ENCODE results near the gene UBR4.

Gene UBR4

GRCh38 chr1:19163261-19163660 is 46.8 kb downstream of the UBR4 start:
- no peak for DNase-seq (ENCODE audit: low spot score)
- Mint-ChIP-seq H3K4me1 (ENCODE audit: low read depth) (no peaks in the 10 kb centered on the region), H3K27ac (no peak overlapping the region), H3K4me3 (no peak overlapping the region), H3K27me3 (ENCODE audit: low read depth) (no peaks in the 10 kb centered on the region), H3K36me3 (ENCODE audit: low read depth) (peaks cover 72% of the 10 kb centered on the region), H3K9me3 (no peaks in the 10 kb centered on the region)

- Mint-ChIP-seq H3K36me3 (ENCODE audit: low read depth) (peaks cover 75% of the 10 kb centered on the region), H3K4me1 (ENCODE audit: low read depth) (peaks cover 4% of the 10 kb centered on the region), H3K27me3 (ENCODE audit: low read depth) (no peaks in the 10 kb centered on the region), H3K4me3 (no peak overlapping the region), H3K27ac (no peak overlapping the region), H3K9me3 (no peaks in the 10 kb centered on the region)
- no peak for DNase-seq (ENCODE audit: low spot score)
These were observed 49.2 kb downstream of the UBR4 start for GRCh38 chr1:19160831-19161230.

- Mint-ChIP-seq H3K36me3 (ENCODE audit: low read depth) (peaks cover 80% of the 10 kb centered on the region), H3K27me3 (ENCODE audit: low read depth) (no peaks in the 10 kb centered on the region), H3K9me3 (no peaks in the 10 kb centered on the region), H3K27ac (no peak overlapping the region), H3K4me1 (ENCODE audit: low read depth) (peaks cover 4% of the 10 kb centered on the region), H3K4me3 (no peak overlapping the region)
- DNase-seq (ENCODE audit: low spot score), result no peak
These were observed 52.4 kb downstream of the UBR4 start for GRCh38 chr1:19157653-19158052.

GRCh38 chr1:19156676-19157075 is 53.4 kb downstream of the UBR4 start:
- Mint-ChIP-seq H3K36me3 (ENCODE audit: low read depth) (peaks cover 82% of the 10 kb centered on the region), H3K27ac (no peak overlapping the region), H3K27me3 (ENCODE audit: low read depth) (no peaks in the 10 kb centered on the region), H3K9me3 (no peaks in the 10 kb centered on the region), H3K4me3 (no peak overlapping the region), H3K4me1 (ENCODE audit: low read depth) (peaks cover 4% of the 10 kb centered on the region)
- no peak for DNase-seq (ENCODE audit: low spot score)

GRCh38 chr1:19154876-19155275 is 55.2 kb downstream of the UBR4 start:
- Mint-ChIP-seq H3K4me1 (ENCODE audit: low read depth) (peaks cover 4% of the 10 kb centered on the region), H3K27ac (no peak overlapping the region), H3K4me3 (no peak overlapping the region), H3K36me3 (ENCODE audit: low read depth) (peaks cover 80% of the 10 kb centered on the region), H3K27me3 (ENCODE audit: low read depth) (no peaks in the 10 kb centered on the region), H3K9me3 (no peaks in the 10 kb centered on the region)
- DNase-seq (ENCODE audit: low spot score), result no peak

- Mint-ChIP-seq H3K4me1 (ENCODE audit: low read depth) (peaks cover 4% of the 10 kb centered on the region), H3K27ac (no peak overlapping the region), H3K4me3 (no peak overlapping the region), H3K27me3 (ENCODE audit: low read depth) (no peaks in the 10 kb centered on the region), H3K36me3 (ENCODE audit: low read depth) (peaks cover 89% of the 10 kb centered on the region), H3K9me3 (no peaks in the 10 kb centered on the region)
- no peak for DNase-seq (ENCODE audit: low spot score)
These were observed 56.9 kb downstream of the UBR4 start for GRCh38 chr1:19153169-19153568.

GRCh38 chr1:19151537-19151936 is 58.5 kb downstream of the UBR4 start:
- Mint-ChIP-seq H3K36me3 (ENCODE audit: low read depth) (peaks cover 91% of the 10 kb centered on the region), H3K9me3 (no peaks in the 10 kb centered on the region), H3K27me3 (ENCODE audit: low read depth) (no peaks in the 10 kb centered on the region), H3K4me1 (ENCODE audit: low read depth) (peaks cover 2% of the 10 kb centered on the region), H3K4me3 (no peak overlapping the region), H3K27ac (no peak overlapping the region)
- DNase-seq (ENCODE audit: low spot score), result no peak

GRCh38 chr1:19149736-19150135 is 60.3 kb downstream of the UBR4 start:
- Mint-ChIP-seq H3K27ac (no peak overlapping the region), H3K4me3 (no peak overlapping the region), H3K9me3 (no peaks in the 10 kb centered on the region), H3K36me3 (ENCODE audit: low read depth) (peaks cover 91% of the 10 kb centered on the region), H3K4me1 (ENCODE audit: low read depth) (no peaks in the 10 kb centered on the region), H3K27me3 (ENCODE audit: low read depth) (no peaks in the 10 kb centered on the region)
- no peak for DNase-seq (ENCODE audit: low spot score)

- peaks cover 77% of the 10 kb centered on the region for H3K36me3 Mint-ChIP-seq (ENCODE audit: low read depth)
- no peaks in the 10 kb centered on the region for H3K4me1 Mint-ChIP-seq (ENCODE audit: low read depth)
- peaks cover 4% of the 10 kb centered on the region for H3K9me3 Mint-ChIP-seq
- H3K27ac Mint-ChIP-seq, result no peak overlapping the region
- no peaks in the 10 kb centered on the region for H3K27me3 Mint-ChIP-seq (ENCODE audit: low read depth)
- no peak for DNase-seq (ENCODE audit: low spot score)
- no peak overlapping the region for H3K4me3 Mint-ChIP-seq
These were observed 69.6 kb downstream of the UBR4 start for GRCh38 chr1:19140465-19140864.

GRCh38 chr1:19139711-19140110 is 70.4 kb downstream of the UBR4 start:
- Mint-ChIP-seq H3K4me1 (ENCODE audit: low read depth) (no peaks in the 10 kb centered on the region), H3K9me3 (peaks cover 11% of the 10 kb centered on the region), H3K27me3 (ENCODE audit: low read depth) (no peaks in the 10 kb centered on the region), H3K36me3 (ENCODE audit: low read depth) (peaks cover 77% of the 10 kb centered on the region), H3K27ac (no peak overlapping the region), H3K4me3 (no peak overlapping the region)
- no peak for DNase-seq (ENCODE audit: low spot score)

- no peak for DNase-seq (ENCODE audit: low spot score)
- H3K27ac Mint-ChIP-seq, result no peak overlapping the region
- peaks cover 77% of the 10 kb centered on the region for H3K36me3 Mint-ChIP-seq (ENCODE audit: low read depth)
- no peaks in the 10 kb centered on the region for H3K4me1 Mint-ChIP-seq (ENCODE audit: low read depth)
- H3K4me3 Mint-ChIP-seq, result no peak overlapping the region
- H3K9me3 Mint-ChIP-seq, result peaks cover 14% of the 10 kb centered on the region
- H3K27me3 Mint-ChIP-seq (ENCODE audit: low read depth), result no peaks in the 10 kb centered on the region
These were observed 71.0 kb downstream of the UBR4 start for GRCh38 chr1:19138958-19139581.

GRCh38 chr1:19138331-19138730 is 71.7 kb downstream of the UBR4 start:
- Mint-ChIP-seq H3K9me3 (peaks cover 16% of the 10 kb centered on the region), H3K4me1 (ENCODE audit: low read depth) (no peaks in the 10 kb centered on the region), H3K27me3 (ENCODE audit: low read depth) (no peaks in the 10 kb centered on the region), H3K4me3 (no peak overlapping the region), H3K36me3 (ENCODE audit: low read depth) (peaks cover 75% of the 10 kb centered on the region), H3K27ac (no peak overlapping the region)
- DNase-seq (ENCODE audit: low spot score), result no peak

- H3K27ac Mint-ChIP-seq, result no peak overlapping the region
- no peaks in the 10 kb centered on the region for H3K4me1 Mint-ChIP-seq (ENCODE audit: low read depth)
- H3K36me3 Mint-ChIP-seq (ENCODE audit: low read depth), result peaks cover 80% of the 10 kb centered on the region
- H3K27me3 Mint-ChIP-seq (ENCODE audit: low read depth), result no peaks in the 10 kb centered on the region
- no peak overlapping the region for H3K4me3 Mint-ChIP-seq
- DNase-seq (ENCODE audit: low spot score), result no peak
- peaks cover 24% of the 10 kb centered on the region for H3K9me3 Mint-ChIP-seq
These were observed 72.9 kb downstream of the UBR4 start for GRCh38 chr1:19137158-19137557.

GRCh38 chr1:19133360-19133759 is 76.7 kb downstream of the UBR4 start:
- no peak for DNase-seq (ENCODE audit: low spot score)
- no peak overlapping the region for H3K27ac Mint-ChIP-seq
- peaks cover 77% of the 10 kb centered on the region for H3K36me3 Mint-ChIP-seq (ENCODE audit: low read depth)
- no peaks in the 10 kb centered on the region for H3K27me3 Mint-ChIP-seq (ENCODE audit: low read depth)
- no peak overlapping the region for H3K4me3 Mint-ChIP-seq
- H3K4me1 Mint-ChIP-seq (ENCODE audit: low read depth), result peaks cover 4% of the 10 kb centered on the region
- H3K9me3 Mint-ChIP-seq, result peaks cover 24% of the 10 kb centered on the region

GRCh38 chr1:19130468-19130867 is 79.6 kb downstream of the UBR4 start:
- no peak overlapping the region for H3K27ac Mint-ChIP-seq
- H3K9me3 Mint-ChIP-seq, result peaks cover 20% of the 10 kb centered on the region

More at GRCh38 chr1:19130468-19130867, 79.6 kb downstream of the UBR4 start:
- Mint-ChIP-seq H3K4me3 (no peak overlapping the region), H3K27me3 (ENCODE audit: low read depth) (no peaks in the 10 kb centered on the region), H3K4me1 (ENCODE audit: low read depth) (peaks cover 9% of the 10 kb centered on the region), H3K36me3 (ENCODE audit: low read depth) (peaks cover 72% of the 10 kb centered on the region)
- no peak for DNase-seq (ENCODE audit: low spot score)

Measured in T-helper 2 cell treated with Interferon-gamma antibody and Interleukin-4, amounts not matched to agents 5 μg/mL and 100 μg/mL, for 36 hours (primary cell).